ENCODE data around the gene COL1A1. TPM values are rescaled to one million over a fixed set of nuclear protein-coding genes. Genes with fewer than 3 reads are reported as not detected.

COL1A1 gene
- polyA plus RNA-seq, 1 donor (not counting 4 experiments of a cell fraction or from before 2014, with no cell fraction given): 0.55 TPM

- no peak for DNase-seq (ENCODE audit: low read depth, low spot score)
- no peaks in the 10 kb centered on the region for H4K20me1 ChIP-seq (ENCODE audit: control insufficient read depth, extremely low read depth, insufficient read depth, low read length)
- no peaks in the 10 kb centered on the region for H3K27me3 ChIP-seq (ENCODE audit: control insufficient read depth, extremely low read depth, insufficient read depth, low read length)
- no peak for TF ChIP-seq CTCF (optimal IDR thresholded peaks at IDR 0.05 in 1 of 3, IDR thresholded peaks at IDR 0.05 in 1 of 3, conservative IDR thresholded peaks at IDR 0.05 in 1 of 3; ENCODE audit: extremely low read depth in 1 of 3, insufficient read depth in 2 of 3, low read length in 3 of 3)
- TF ChIP-seq EZH2 (IDR thresholded peaks at IDR 0.05; ENCODE audit: low read length): no peak
- H3K4me3 ChIP-seq (ENCODE audit: control insufficient read depth in 2 of 3, extremely low read depth in 1 of 3, insufficient read depth in 2 of 3, low read depth in 1 of 3, low read length in 3 of 3): no peak overlapping the region
- dilution Hi-C loops (cut with MboI; ENCODE audit: extremely low pct_ligation_motif_present, low sequenced_read_pairs): no loop called here
- H3K79me2 ChIP-seq (ENCODE audit: control insufficient read depth, insufficient read depth, low read length): no peaks in the 10 kb centered on the region
- H3K27ac ChIP-seq (ENCODE audit: control insufficient read depth, insufficient read depth, low read length): no peak overlapping the region
- H3K9me1 ChIP-seq (ENCODE audit: control insufficient read depth, extremely low read depth, insufficient read depth, low read length): no peaks in the 10 kb centered on the region
- no peak overlapping the region for H3K9ac ChIP-seq (ENCODE audit: control insufficient read depth, extremely low read depth, insufficient read depth, low read length)
- H3K4me1 ChIP-seq (ENCODE audit: control insufficient read depth, extremely low read depth, insufficient read depth, low read length): peaks cover 3% of the 10 kb centered on the region
- H2AFZ ChIP-seq (ENCODE audit: control insufficient read depth, low read length): no peak overlapping the region
- FAIRE-seq: no peak
- H3K36me3 ChIP-seq (ENCODE audit: control insufficient read depth in 2 of 2, extremely low read depth in 1 of 2, insufficient read depth in 2 of 2, low read length in 2 of 2): peaks cover 0 to 10% of the 10 kb centered on the region in 2 experiments
- H3K4me2 ChIP-seq (ENCODE audit: control insufficient read depth, extremely low read depth, insufficient read depth, low read depth, low read length): no peak overlapping the region
- H3K9me3 ChIP-seq (ENCODE audit: control insufficient read depth, low read depth, low read length): no peaks in the 10 kb centered on the region
These were observed 7.1 kb downstream of the COL1A1 start for GRCh38 chr17:50194140-50194933.

- H3K4me1 ChIP-seq (ENCODE audit: control insufficient read depth, extremely low read depth, insufficient read depth, low read length): peaks cover 3% of the 10 kb centered on the region
- dilution Hi-C loops (cut with MboI; ENCODE audit: extremely low pct_ligation_motif_present, low sequenced_read_pairs): no loop called here
- H3K9ac ChIP-seq (ENCODE audit: control insufficient read depth, extremely low read depth, insufficient read depth, low read length): no peak overlapping the region
- no peak overlapping the region for H2AFZ ChIP-seq (ENCODE audit: control insufficient read depth, low read length)
- no peak for FAIRE-seq
- TF ChIP-seq EZH2 (IDR thresholded peaks at IDR 0.05; ENCODE audit: low read length) (no peak), CTCF (optimal IDR thresholded peaks at IDR 0.05 in 1 of 3, IDR thresholded peaks at IDR 0.05 in 1 of 3, conservative IDR thresholded peaks at IDR 0.05 in 1 of 3; ENCODE audit: extremely low read depth in 1 of 3, insufficient read depth in 2 of 3, low read length in 3 of 3) (no peak)
- no peaks in the 10 kb centered on the region for H3K79me2 ChIP-seq (ENCODE audit: control insufficient read depth, insufficient read depth, low read length)
- H3K27me3 ChIP-seq (ENCODE audit: control insufficient read depth, extremely low read depth, insufficient read depth, low read length): no peaks in the 10 kb centered on the region
- H3K4me3 ChIP-seq (ENCODE audit: control insufficient read depth in 2 of 3, extremely low read depth in 1 of 3, insufficient read depth in 2 of 3, low read depth in 1 of 3, low read length in 3 of 3): no peak overlapping the region
- no peak overlapping the region for H3K4me2 ChIP-seq (ENCODE audit: control insufficient read depth, extremely low read depth, insufficient read depth, low read depth, low read length)
- H3K9me3 ChIP-seq (ENCODE audit: control insufficient read depth, low read depth, low read length): no peaks in the 10 kb centered on the region
- no peaks in the 10 kb centered on the region for H3K9me1 ChIP-seq (ENCODE audit: control insufficient read depth, extremely low read depth, insufficient read depth, low read length)
- DNase-seq (ENCODE audit: low read depth, low spot score): no peak
- peaks cover 0 to 10% of the 10 kb centered on the region in 2 experiments for H3K36me3 ChIP-seq (ENCODE audit: control insufficient read depth in 2 of 2, extremely low read depth in 1 of 2, insufficient read depth in 2 of 2, low read length in 2 of 2)
- no peaks in the 10 kb centered on the region for H4K20me1 ChIP-seq (ENCODE audit: control insufficient read depth, extremely low read depth, insufficient read depth, low read length)
- no peak overlapping the region for H3K27ac ChIP-seq (ENCODE audit: control insufficient read depth, insufficient read depth, low read length)
These were observed 8.7 kb downstream of the COL1A1 start for GRCh38 chr17:50192618-50193291.

Data from keratinocyte (primary cell).